Right atrium auricular region (tissue), 2 donors: ENCODE measurements around the gene PEX5. TPM values are rescaled to one million over a fixed set of nuclear protein-coding genes. Genes with fewer than 3 reads are reported as not detected.
A peak's percentile ranks its signal among the peaks of the same experiment; 100 is the strongest.

Source experiments
- DNase-seq: peaks from one replicate; pipeline ENCODE4 v3.0.0-alpha.2; 2019; ENCODE audit warnings: low spot score
- H3K27ac ChIP-seq, 2 donors: fragments of 200-600 bp; sonication (generic); 1 replicate in 1 of 2; 2 replicates in 1 of 2; pipeline ENCODE4 v1.5.1; 2016 to 2019
- H3K27me3 ChIP-seq, 2 donors: fragments of 200-600 bp; sonication (generic); one replicate each; pipeline versions ENCODE4 v1.5.1 to v1.6.0; 2017 to 2019
- H3K36me3 ChIP-seq: fragments of 200-600 bp; sonication (generic); one replicate; pipeline ENCODE4 v1.5.1; 2016
- H3K4me1 ChIP-seq, 2 donors: fragments of 200-600 bp; sonication (generic); one replicate each; pipeline versions ENCODE4 v1.5.1 to v1.6.0; 2017 to 2019
- H3K4me3 ChIP-seq, 2 donors: fragments of 200-600 bp; sonication (generic); 1 replicate in 1 of 2; 2 replicates in 1 of 2; pipeline ENCODE4 v1.5.1; 2017 to 2019; ENCODE audit warnings: mild to moderate bottlenecking in 1 of 2, moderate library complexity in 1 of 2
- H3K9me3 ChIP-seq, 2 donors: fragments of 200-600 bp; sonication (generic); one replicate each; pipeline ENCODE4 v1.5.1; 2019
- CTCF ChIP-seq, 2 donors: fragments of 200-600 bp; sonication (generic); IDR thresholded peaks; one replicate each; pipeline ENCODE4 v1.5.1; 2019; ENCODE audit warnings: antibody characterized with exemption in 2 of 2
- total RNA-seq, 2 donors: library from RNA; depleted of rRNA; stranded (reverse); fragments of >200 nt; gene quantifications; one replicate each; pipeline ENCODE4 v1.1.0, GENCODE V29; 2016

The PEX5 gene
- total RNA-seq, 2 donors from 2014 or later, result 11.6 to 25.0 TPM

- no peak overlapping the region for H3K27ac ChIP-seq
- no peak for DNase-seq
- no peaks in the 10 kb centered on the region for H3K9me3 ChIP-seq
- H3K27me3 ChIP-seq, result no peaks in the 10 kb centered on the region
- H3K4me1 ChIP-seq, result no peaks in the 10 kb centered on the region
- no peak overlapping the region for H3K4me3 ChIP-seq
- peaks cover 7% of the 10 kb centered on the region for H3K36me3 ChIP-seq
- TF ChIP-seq CTCF (IDR thresholded peaks at IDR 0.05), result peak; percentile 54 to 69
Measured at GRCh38 chr12:7144414-7145120, 44.9 kb upstream of the PEX5 start.

GRCh38 chr12:7145671-7146070 is 43.8 kb upstream of the PEX5 start:
- no peak for TF ChIP-seq CTCF (IDR thresholded peaks at IDR 0.05)
- peaks cover 15% of the 10 kb centered on the region for H3K36me3 ChIP-seq
- no peaks in the 10 kb centered on the region for H3K9me3 ChIP-seq
- H3K4me1 ChIP-seq, result no peaks in the 10 kb centered on the region
- no peak for DNase-seq
- H3K27ac ChIP-seq, result no peak overlapping the region
- H3K4me3 ChIP-seq, result no peak overlapping the region
- no peaks in the 10 kb centered on the region for H3K27me3 ChIP-seq

GRCh38 chr12:7146228-7146627 is 43.3 kb upstream of the PEX5 start:
- no peak overlapping the region for H3K27ac ChIP-seq
- no peak for TF ChIP-seq CTCF (IDR thresholded peaks at IDR 0.05)
- H3K9me3 ChIP-seq, result no peaks in the 10 kb centered on the region
- H3K36me3 ChIP-seq, result peaks cover 15% of the 10 kb centered on the region
- no peak overlapping the region for H3K4me3 ChIP-seq
- H3K27me3 ChIP-seq, result no peaks in the 10 kb centered on the region
- H3K4me1 ChIP-seq, result no peaks in the 10 kb centered on the region
- no peak for DNase-seq

GRCh38 chr12:7146906-7147305 is 42.6 kb upstream of the PEX5 start:
- no peak overlapping the region for H3K27ac ChIP-seq
- H3K36me3 ChIP-seq, result peaks cover 15% of the 10 kb centered on the region
- no peak overlapping the region for H3K4me3 ChIP-seq

GRCh38 chr12:7150356-7150755 is 39.1 kb upstream of the PEX5 start:
- H3K27ac ChIP-seq, result no peak overlapping the region
- H3K9me3 ChIP-seq, result no peaks in the 10 kb centered on the region
- no peak for DNase-seq
- H3K36me3 ChIP-seq, result peaks cover 15% of the 10 kb centered on the region
- TF ChIP-seq CTCF (IDR thresholded peaks at IDR 0.05), result no peak
- H3K4me1 ChIP-seq, result no peaks in the 10 kb centered on the region
- no peak overlapping the region for H3K4me3 ChIP-seq
- H3K27me3 ChIP-seq, result no peaks in the 10 kb centered on the region

More at GRCh38 chr12:7146906-7147305, 42.6 kb upstream of the PEX5 start:
- Histone ChIP-seq H3K4me1 (no peaks in the 10 kb centered on the region), H3K9me3 (no peaks in the 10 kb centered on the region), H3K27me3 (no peaks in the 10 kb centered on the region)
- TF ChIP-seq CTCF (IDR thresholded peaks at IDR 0.05), result no peak
- DNase-seq, result no peak

GRCh38 chr12:7150841-7151240 is 38.6 kb upstream of the PEX5 start:
- Histone ChIP-seq H3K27ac (no peak overlapping the region), H3K36me3 (peaks cover 15% of the 10 kb centered on the region), H3K9me3 (no peaks in the 10 kb centered on the region), H3K27me3 (no peaks in the 10 kb centered on the region), H3K4me1 (no peaks in the 10 kb centered on the region), H3K4me3 (no peak overlapping the region)
- no peak for TF ChIP-seq CTCF (IDR thresholded peaks at IDR 0.05)
- peak; percentile 32 for DNase-seq
